H1 (cell line): Measurements from ENCODE around the gene TIMM29. TPM values are rescaled to one million over a fixed set of nuclear protein-coding genes. Genes with fewer than 3 reads are reported as not detected.

Experiments used
- CTCF ChIA-PET: fragments of 300-600 bp; sonication (Branson Sonifier 250); formaldehyde crosslinking; loops from one replicate; lab custom pipeline; 2021; ENCODE audit not compliant: partially characterized antibody; lab: Charles Lee
- POLR2A ChIA-PET: fragments of 300-600 bp; sonication (Branson Sonifier 250); formaldehyde crosslinking; loops from one replicate; lab custom pipeline; 2021; ENCODE audit warnings: inconsistent platforms; ENCODE audit not compliant: partially characterized antibody; lab: Charles Lee
- DNase-seq, 2 experiments: peaks; one replicate each; pipeline versions ENCODE4 v3.0.0 to v3.0.0-alpha.2; 2010 to 2022; ENCODE audit warnings: low spot score in 2 of 2, low read depth in 1 of 2, mixed read lengths in 1 of 2
- FAIRE-seq: peaks from 2 replicates; lab custom pipeline; 2011; peaks lifted over from hg19 to GRCh38; lab: Jason Lieb, UNC
- H2AFZ ChIP-seq: 2 replicates; pipeline ENCODE4 v1.8.1; 2012; ENCODE audit warnings: low read length, inconsistent platforms
- H2AK5ac ChIP-seq: 2 replicates; pipeline ENCODE4 v1.6.1; 2013; ENCODE audit warnings: low read depth, low read length
- H2BK120ac ChIP-seq: replicated peaks from 2 replicates; pipeline ENCODE3; 2013; ENCODE audit warnings: low read depth, low read length, inconsistent platforms
- H2BK12ac ChIP-seq: 2 replicates; pipeline ENCODE4 v1.6.1; 2013; ENCODE audit warnings: low read depth, low read length
- H2BK15ac ChIP-seq: 2 replicates; pipeline ENCODE4 v1.6.1; 2013; ENCODE audit warnings: low read length
- H2BK20ac ChIP-seq: 2 replicates; pipeline ENCODE4 v1.6.1; 2013; ENCODE audit warnings: low read length
- H2BK5ac ChIP-seq: 2 replicates; pipeline ENCODE4 v1.6.1; 2013; ENCODE audit warnings: low read depth, low read length
- H3K14ac ChIP-seq: 2 replicates; pipeline ENCODE4 v1.6.1; 2013; ENCODE audit warnings: inconsistent platforms; ENCODE audit not compliant: insufficient read length
- H3K18ac ChIP-seq: 2 replicates; pipeline ENCODE4 v1.6.1; 2013; ENCODE audit warnings: low read length; ENCODE audit errors: extremely low read depth
- H3K23ac ChIP-seq: 2 replicates; pipeline ENCODE4 v1.6.1; 2013; ENCODE audit warnings: inconsistent platforms; ENCODE audit not compliant: insufficient read length
- H3K23me2 ChIP-seq: 2 replicates; pipeline ENCODE4 v1.6.1; 2013; ENCODE audit warnings: low read depth, low read length
- H3K27ac ChIP-seq: 2 replicates; pipeline ENCODE4 v1.6.1; 2011; ENCODE audit warnings: low read depth, low read length, inconsistent platforms
- H3K27me3 ChIP-seq, 4 experiments: replicated peaks in 1 of 4; 1 replicate in 1 of 4; 2 replicates in 3 of 4; pipeline versions ENCODE4 v1.6.1 to v1.8.1; 2011 to 2013; ENCODE audit warnings: low read length in 3 of 4, mild to moderate bottlenecking in 3 of 4, inconsistent platforms in 2 of 4, mixed read lengths in 2 of 4, moderate library complexity in 1 of 4; ENCODE audit not compliant: control insufficient read depth in 3 of 4, insufficient read depth in 3 of 4; ENCODE audit errors: extremely low read depth in 1 of 4
- H3K36me3 ChIP-seq, 4 experiments: 2 replicates each; pipeline versions ENCODE4 v1.6.1 to v1.8.1; 2011 to 2013; ENCODE audit warnings: mild to moderate bottlenecking in 4 of 4, low read length in 3 of 4, moderate library complexity in 2 of 4, control low read depth in 1 of 4, inconsistent platforms in 1 of 4; ENCODE audit not compliant: insufficient read depth in 4 of 4, control insufficient read depth in 2 of 4
- H3K4ac ChIP-seq: replicated peaks from 2 replicates; pipeline ENCODE3; 2013; ENCODE audit warnings: low read length, low read depth, mixed read lengths, inconsistent platforms; ENCODE audit not compliant: insufficient read length
- H3K4me1 ChIP-seq, 4 experiments: replicated peaks in 1 of 4; 1 replicate in 1 of 4; 2 replicates in 3 of 4; pipeline versions ENCODE4 v1.6.1 to v1.8.1; 2011 to 2013; ENCODE audit warnings: low read length in 3 of 4, inconsistent platforms in 2 of 4, mixed read lengths in 1 of 4; ENCODE audit not compliant: insufficient read depth in 4 of 4, control insufficient read depth in 3 of 4
- H3K4me2 ChIP-seq, 2 experiments: 2 replicates each; pipeline versions ENCODE4 v1.6.1 to v1.8.1; 2011 to 2013; ENCODE audit warnings: low read depth in 2 of 2, low read length in 2 of 2, control low read depth in 1 of 2, inconsistent platforms in 1 of 2, mild to moderate bottlenecking in 1 of 2; ENCODE audit not compliant: insufficient read depth in 1 of 2
- H3K4me3 ChIP-seq, 4 experiments: fragments of 200-600, 300-600 bp in 1 of 4; sonication (generic), shearing (Covaris generic), sonication (Bioruptor Twin) in 1 of 4; 2 replicates each; pipeline versions ENCODE4 v1.5.1 to v1.8.1; 2011 to 2016; ENCODE audit warnings: low read length in 4 of 4, low read depth in 3 of 4, control low read depth in 2 of 4, inconsistent platforms in 2 of 4, mild to moderate bottlenecking in 2 of 4, mixed read lengths in 1 of 4, moderate library complexity in 1 of 4; ENCODE audit not compliant: insufficient read depth in 2 of 4; ENCODE audit errors: extremely low read depth in 1 of 4
- H3K56ac ChIP-seq: replicated peaks from 2 replicates; pipeline ENCODE3; 2013; ENCODE audit warnings: low read depth, mild to moderate bottlenecking, mixed read lengths, low read length, inconsistent platforms; ENCODE audit not compliant: insufficient read length
- H3K79me1 ChIP-seq: 2 replicates; pipeline ENCODE4 v1.6.1; 2013; ENCODE audit warnings: low read depth, low read length, control low read depth
- H3K79me2 ChIP-seq, 2 experiments: 2 replicates each; pipeline versions ENCODE4 v1.6.1 to v1.8.1; 2012 to 2013; ENCODE audit warnings: low read length in 2 of 2, mild to moderate bottlenecking in 2 of 2, inconsistent platforms in 1 of 2; ENCODE audit not compliant: insufficient read depth in 2 of 2, control insufficient read depth in 1 of 2
- H3K9ac ChIP-seq, 4 experiments: replicated peaks in 1 of 4; 1 replicate in 1 of 4; 2 replicates in 3 of 4; pipeline versions ENCODE4 v1.6.1 to v1.8.1; 2011 to 2013; ENCODE audit warnings: low read depth in 3 of 4, low read length in 3 of 4, control low read depth in 2 of 4, mild to moderate bottlenecking in 2 of 4, moderate library complexity in 2 of 4, inconsistent platforms in 1 of 4; ENCODE audit errors: extremely low read depth in 1 of 4
- H3K9me3 ChIP-seq, 2 experiments: 2 replicates each; pipeline versions ENCODE4 v1.6.1 to v1.8.1; 2012 to 2013; ENCODE audit warnings: mild to moderate bottlenecking in 2 of 2, moderate library complexity in 2 of 2, control low read depth in 1 of 2, inconsistent platforms in 1 of 2, low read depth in 1 of 2, low read length in 1 of 2, mixed read lengths in 1 of 2; ENCODE audit not compliant: insufficient read depth in 2 of 2
- H4K20me1 ChIP-seq, 2 experiments: replicated peaks in 1 of 2; 2 replicates each; pipeline versions ENCODE3 to v1.8.1; 2011 to 2013; ENCODE audit warnings: inconsistent platforms in 2 of 2, low read length in 2 of 2, mild to moderate bottlenecking in 1 of 2; ENCODE audit not compliant: insufficient read depth in 2 of 2, control insufficient read depth in 1 of 2
- H4K5ac ChIP-seq: 2 replicates; pipeline ENCODE4 v1.6.1; 2013; ENCODE audit warnings: low read length, low read depth, mixed read lengths, inconsistent platforms; ENCODE audit not compliant: insufficient read length
- H4K8ac ChIP-seq: 2 replicates; pipeline ENCODE4 v1.8.0; 2013; ENCODE audit warnings: mild to moderate bottlenecking, moderate library complexity, low read length, inconsistent platforms; ENCODE audit not compliant: insufficient read depth; ENCODE audit errors: extremely low read depth
- H4K91ac ChIP-seq: replicated peaks from 2 replicates; pipeline ENCODE3; 2013; ENCODE audit warnings: low read length, mixed read lengths, inconsistent platforms; ENCODE audit not compliant: insufficient read length
- ATF2 ChIP-seq: IDR thresholded peaks from 2 replicates; pipeline ENCODE4 v1.6.1; 2012; ENCODE audit warnings: low read length, inconsistent platforms
- BACH1 ChIP-seq: IDR thresholded peaks from 2 replicates; pipeline ENCODE4 v1.6.1; 2012; ENCODE audit warnings: low read length, improper control_type of control experiment
- CREB1 ChIP-seq: IDR thresholded peaks from 2 replicates; pipeline ENCODE4 v1.6.1; 2012; ENCODE audit warnings: inconsistent platforms
- CTCF ChIP-seq, 3 experiments: IDR thresholded peaks; 1 replicate in 2 of 3; 2 replicates in 1 of 3; pipeline versions ENCODE4 v1.5.1 to v1.6.1; 2011; ENCODE audit warnings: low read length in 3 of 3, mild to moderate bottlenecking in 3 of 3, inconsistent platforms in 2 of 3, low read depth in 1 of 3, moderate library complexity in 1 of 3; ENCODE audit not compliant: insufficient read depth in 1 of 3; ENCODE audit errors: control extremely low read depth in 1 of 3
- GABPA ChIP-seq: IDR thresholded peaks from 2 replicates; pipeline ENCODE4 v1.6.1; 2011; ENCODE audit warnings: mild to moderate bottlenecking, low read length, moderate library complexity, borderline replicate concordance; ENCODE audit not compliant: insufficient read depth
- KDM1A ChIP-seq: fragments of 200-600, 300-600 bp; sonication (generic); IDR thresholded peaks from 2 replicates; pipeline ENCODE4 v1.7.1; 2016; ENCODE audit warnings: mild to moderate bottlenecking, low read length, borderline replicate concordance
- SIN3A ChIP-seq, 2 experiments: IDR thresholded peaks in 1 of 2; conservative IDR thresholded peaks in 1 of 2; 2 replicates each; pipeline ENCODE4 v1.6.1; 2011 to 2012; ENCODE audit warnings: low read length in 2 of 2, improper control_type of control experiment in 1 of 2, low read depth in 1 of 2, mild to moderate bottlenecking in 1 of 2
- WGBS, 2 experiments: shearing (Covaris generic) in 1 of 2; methylation state at CpG; one replicate each; pipeline versions ENCODE4 v1.1.6 to v1.1.7; 2013 to 2015; ENCODE audit warnings: low lambda C conversion rate in 2 of 2, mixed read lengths in 2 of 2, inconsistent platforms in 1 of 2, low coverage in 1 of 2, missing lambda C conversion rate in 1 of 2; ENCODE audit not compliant: insufficient replicate concordance in 2 of 2, insufficient coverage in 1 of 2, insufficient read length in 1 of 2; ENCODE audit errors: extremely low coverage in 1 of 2, missing lambda C conversion rate in 1 of 2; 5-methylcytosine and 5-hydroxymethylcytosine counted together
- polyA plus RNA-seq, 7 experiments: library from polyadenylated mRNA; depleted of rRNA in 3 of 7; stranded (reverse) in 5 of 7; unstranded in 2 of 7; fragments of >200 nt in 5 of 7; fragments of 200-250 nt in 2 of 7; gene quantifications; 1 replicate in 5 of 7; 2 replicates in 1 of 7; 4 replicates in 1 of 7; pipeline versions ENCODE4 v1.2.1 to v1.2.3, GENCODE V29; 2011 to 2013; ENCODE audit warnings: missing spikeins in 2 of 7, mixed read lengths in 2 of 7
- total RNA-seq: library from RNA; stranded (reverse); fragmentation: NEBNext Ultra II Directional; extraction: Animal tissue kit (Norgen Biotek cat#: 25700); gene quantifications from 2 replicates; pipeline ENCODE4 v1.2.1, GENCODE V29; 2021

Gene TIMM29
- total and polyA plus RNA-seq, 2 of the 8 experiments (the other 6 are each of a cell fraction or from before 2014, with no cell fraction given) = 15.9 to 24.0 TPM

GRCh38 chr19:10968527-10969135 lies 40.0 kb downstream of the TIMM29 start:
- no peaks in the 10 kb centered on the region for H3K27me3 ChIP-seq
- POLR2A ChIA-PET = interaction anchor here (1.0 to 1.6 kb wide), 2 partner anchors 13 to 123 kb away, joined by 3 to 4 read pairs; no protein-coding TSS in a partner anchor
- FAIRE-seq = no peak
- TF ChIP-seq BACH1 (no peak), KDM1A (no peak), GABPA (no peak), CREB1 (no peak), SIN3A (conservative IDR thresholded peaks at IDR 0.05 in 1 of 2, IDR thresholded peaks at IDR 0.05 in 1 of 2; ENCODE audit: low read depth in 1 of 2, low read length in 2 of 2) (no peak), ATF2 (no peak), CTCF (IDR thresholded peaks at IDR 0.05; ENCODE audit: control extremely low read depth in 1 of 3, insufficient read depth in 1 of 3, low read depth in 1 of 3, low read length in 3 of 3) (no peak)

More at GRCh38 chr19:10968527-10969135, 40.0 kb downstream of the TIMM29 start:
- Histone ChIP-seq H2AFZ (no peak overlapping the region), H3K4me3 (no peak overlapping the region), H2BK15ac (no peak overlapping the region), H3K79me2 (peaks cover 50 to 92% of the 10 kb centered on the region in 2 experiments), H2AK5ac (no peak overlapping the region), H3K4ac (no peak overlapping the region), H3K9me3 (no peaks in the 10 kb centered on the region; a peak in 1 of 4 replicates), H4K5ac (no peak overlapping the region), H4K8ac (no peak overlapping the region; the same call in 1 of the 2 replicates), H3K27ac (no peak overlapping the region), H3K79me1 (peaks cover 15% of the 10 kb centered on the region), H3K23me2 (no peaks in the 10 kb centered on the region), H3K4me2 (no peak overlapping the region), H3K18ac (no peak overlapping the region; the same call in 1 of the 2 replicates), H4K20me1 (peaks cover 18 to 25% of the 10 kb centered on the region in 2 experiments), H2BK5ac (peak overlapping the region; percentile 35; the same call in 1 of the 2 replicates), H4K91ac (no peak overlapping the region), H2BK120ac (no peak overlapping the region), H3K9ac (no peak overlapping the region), H3K23ac (no peak overlapping the region), H3K56ac (no peak overlapping the region), H3K4me1 (peaks cover 0 to 9% (median 2%) of the 10 kb centered on the region in 4 experiments; a peak in 4 of 7 replicates), H3K36me3 (no peaks in the 10 kb centered on the region), H2BK20ac (no peak overlapping the region), H2BK12ac (no peak overlapping the region), H3K14ac (no peak overlapping the region)
- DNase-seq = no peak
- CTCF ChIA-PET = interaction anchor here (0.7 to 1.3 kb wide), 3 partner anchors 22 to 33 kb away, joined by 3 to 6 read pairs (median 4); no protein-coding TSS in a partner anchor
- WGBS, 2 experiments = 79% methylated on average over 10 of the region's 10 CpGs; no CpG with 5 or more reads in 1 of the 2 experiments
